A549 (cell line): Measurements from ENCODE around the gene CDIP1.

Experiments used
- EP300 ChIP-seq, 2 experiments: fragments of >200 bp; sonication (Bioruptor Twin); formaldehyde crosslinking; IDR thresholded peaks; 2 replicates in 1 of 2; 3 replicates in 1 of 2; pipeline ENCODE4 v1.6.1; 2016 to 2017
- GATA3 ChIP-seq: IDR thresholded peaks from 2 replicates; pipeline ENCODE4 v1.6.1; 2012; ENCODE audit warnings: borderline replicate concordance
- JUN ChIP-seq, 2 experiments: fragments of >200 bp; sonication (Bioruptor Twin); formaldehyde crosslinking; IDR thresholded peaks; 2 replicates in 1 of 2; 3 replicates in 1 of 2; pipeline ENCODE4 v1.6.1; 2016 to 2017
- POLR2A ChIP-seq: IDR thresholded peaks from 2 replicates; pipeline ENCODE4 v1.6.1; 2012; ENCODE audit warnings: mild to moderate bottlenecking, low read length
- RCOR1 ChIP-seq: fragments of 150-350 bp; IDR thresholded peaks from 2 replicates; pipeline ENCODE4 v1.6.1; 2014; ENCODE audit warnings: antibody characterized with exemption, low read length, low read depth
- SMC3 ChIP-seq: fragments of >200 bp; sonication (Bioruptor Twin); formaldehyde crosslinking; IDR thresholded peaks from 3 replicates; pipeline ENCODE4 v1.6.1; 2018; ENCODE audit warnings: inconsistent platforms
- TF ChIP-seq, protein P1 (sequence below): fragments of >200 bp; sonication (Bioruptor Twin); formaldehyde crosslinking; IDR thresholded peaks from 3 replicates; pipeline ENCODE4 v1.5.1; 2016

- TF ChIP-seq, protein P1, sequence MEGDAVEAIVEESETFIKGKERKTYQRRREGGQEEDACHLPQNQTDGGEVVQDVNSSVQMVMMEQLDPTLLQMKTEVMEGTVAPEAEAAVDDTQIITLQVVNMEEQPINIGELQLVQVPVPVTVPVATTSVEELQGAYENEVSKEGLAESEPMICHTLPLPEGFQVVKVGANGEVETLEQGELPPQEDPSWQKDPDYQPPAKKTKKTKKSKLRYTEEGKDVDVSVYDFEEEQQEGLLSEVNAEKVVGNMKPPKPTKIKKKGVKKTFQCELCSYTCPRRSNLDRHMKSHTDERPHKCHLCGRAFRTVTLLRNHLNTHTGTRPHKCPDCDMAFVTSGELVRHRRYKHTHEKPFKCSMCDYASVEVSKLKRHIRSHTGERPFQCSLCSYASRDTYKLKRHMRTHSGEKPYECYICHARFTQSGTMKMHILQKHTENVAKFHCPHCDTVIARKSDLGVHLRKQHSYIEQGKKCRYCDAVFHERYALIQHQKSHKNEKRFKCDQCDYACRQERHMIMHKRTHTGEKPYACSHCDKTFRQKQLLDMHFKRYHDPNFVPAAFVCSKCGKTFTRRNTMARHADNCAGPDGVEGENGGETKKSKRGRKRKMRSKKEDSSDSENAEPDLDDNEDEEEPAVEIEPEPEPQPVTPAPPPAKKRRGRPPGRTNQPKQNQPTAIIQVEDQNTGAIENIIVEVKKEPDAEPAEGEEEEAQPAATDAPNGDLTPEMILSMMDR = no peak
- TF ChIP-seq RCOR1 (no peak), SMC3 (no peak), POLR2A (no peak), JUN (IDR thresholded peaks at IDR 0.05) (no peak), GATA3 (no peak), EP300 (IDR thresholded peaks at IDR 0.05) (no peak)
Measured at GRCh38 chr16:4580250-4580649, 41.7 kb upstream of the CDIP1 start.
